ENCODE results near the gene MRPL37.

DNA sequence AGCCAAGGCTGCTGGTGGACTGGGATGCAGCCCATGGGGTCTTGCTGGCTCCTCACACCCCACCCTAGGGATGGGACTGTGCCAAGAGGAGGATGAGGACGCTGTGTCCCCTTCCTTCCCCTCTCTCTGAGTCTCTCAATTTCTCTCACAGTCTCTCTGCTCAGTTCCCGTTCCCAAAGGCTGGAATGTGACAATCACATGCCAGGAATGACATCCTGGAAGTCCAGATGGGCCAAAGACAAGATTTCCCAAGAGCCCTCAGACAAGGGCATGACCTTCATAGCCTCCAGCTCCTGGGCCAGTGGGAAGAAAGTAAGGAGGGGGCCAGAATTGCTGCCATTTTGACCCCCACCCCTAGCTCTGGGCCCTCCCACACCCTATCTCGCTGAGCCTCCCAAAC, 39.6 kb upstream of the MRPL37 start:
- TF ChIP-seq, protein P1, sequence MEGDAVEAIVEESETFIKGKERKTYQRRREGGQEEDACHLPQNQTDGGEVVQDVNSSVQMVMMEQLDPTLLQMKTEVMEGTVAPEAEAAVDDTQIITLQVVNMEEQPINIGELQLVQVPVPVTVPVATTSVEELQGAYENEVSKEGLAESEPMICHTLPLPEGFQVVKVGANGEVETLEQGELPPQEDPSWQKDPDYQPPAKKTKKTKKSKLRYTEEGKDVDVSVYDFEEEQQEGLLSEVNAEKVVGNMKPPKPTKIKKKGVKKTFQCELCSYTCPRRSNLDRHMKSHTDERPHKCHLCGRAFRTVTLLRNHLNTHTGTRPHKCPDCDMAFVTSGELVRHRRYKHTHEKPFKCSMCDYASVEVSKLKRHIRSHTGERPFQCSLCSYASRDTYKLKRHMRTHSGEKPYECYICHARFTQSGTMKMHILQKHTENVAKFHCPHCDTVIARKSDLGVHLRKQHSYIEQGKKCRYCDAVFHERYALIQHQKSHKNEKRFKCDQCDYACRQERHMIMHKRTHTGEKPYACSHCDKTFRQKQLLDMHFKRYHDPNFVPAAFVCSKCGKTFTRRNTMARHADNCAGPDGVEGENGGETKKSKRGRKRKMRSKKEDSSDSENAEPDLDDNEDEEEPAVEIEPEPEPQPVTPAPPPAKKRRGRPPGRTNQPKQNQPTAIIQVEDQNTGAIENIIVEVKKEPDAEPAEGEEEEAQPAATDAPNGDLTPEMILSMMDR (IDR thresholded peaks at IDR 0.05): no peak
- no peak for TF ChIP-seq EP300 (IDR thresholded peaks at IDR 0.05)
- TF ChIP-seq POLR2A (IDR thresholded peaks at IDR 0.05): no peak

Data from ovary (tissue), 3 donors.